SK-N-SH (cell line): ENCODE measurements around the gene DNMT3A. TPM values are rescaled to one million over a fixed set of nuclear protein-coding genes. Genes with fewer than 3 reads are reported as not detected.

ENCODE experiments used
- CTCF ChIA-PET: fragments of 300-600, 350-600 bp; formaldehyde crosslinking; extraction: SDS; loops from one replicate; lab custom pipeline; 2021; lab: Yijun Ruan, JAX
- POLR2A ChIA-PET: fragments of 350-600 bp; sonication (Branson Sonifier 250); formaldehyde crosslinking; extraction: SDS; loops from one replicate; lab custom pipeline; 2020; ENCODE audit warnings: antibody characterized with exemption, inconsistent platforms; lab: Yijun Ruan, JAX
- DNase-seq: peaks from one replicate; pipeline ENCODE4 v3.0.0; 2012
- H2AFZ ChIP-seq: fragments of 200-600 bp; sonication (generic); 2 replicates; pipeline ENCODE4 v1.8.1; 2016; ENCODE audit warnings: antibody characterized with exemption, mild to moderate bottlenecking, low read depth
- H3F3A ChIP-seq: fragments of 200-600 bp; sonication (generic); replicated peaks from 2 replicates; pipeline ENCODE3; 2016; ENCODE audit warnings: antibody characterized with exemption, mild to moderate bottlenecking; ENCODE audit not compliant: insufficient read depth
- H3K27ac ChIP-seq, 2 experiments: fragments of 200-500 bp in 1 of 2; fragments of 200-600 bp in 1 of 2; sonication (Bioruptor generic) in 1 of 2; sonication (generic), shearing (Covaris generic) in 1 of 2; 2 replicates each; pipeline versions ENCODE4 v1.5.1 to v1.6.1; 2014 to 2016; ENCODE audit warnings: low read depth in 2 of 2, inconsistent platforms in 1 of 2, low read length in 1 of 2, mild to moderate bottlenecking in 1 of 2, mixed read lengths in 1 of 2
- H3K27me3 ChIP-seq: fragments of 200-600 bp; sonication (generic), shearing (Covaris generic); 2 replicates; pipeline ENCODE4 v1.6.1; 2016; ENCODE audit warnings: mixed run types; ENCODE audit not compliant: insufficient read depth
- H3K36me3 ChIP-seq, 2 experiments: fragments of 200-500 bp in 1 of 2; fragments of 200-600 bp in 1 of 2; sonication (Bioruptor generic) in 1 of 2; sonication (generic) in 1 of 2; replicated peaks in 1 of 2; 2 replicates each; pipeline versions ENCODE3 to v1.5.1; 2014 to 2016; ENCODE audit warnings: low read length in 1 of 2, mild to moderate bottlenecking in 1 of 2; ENCODE audit not compliant: insufficient read depth in 2 of 2, control insufficient read depth in 1 of 2
- H3K4me1 ChIP-seq, 2 experiments: fragments of 200-500 bp in 1 of 2; fragments of 200-600 bp in 1 of 2; sonication (Bioruptor generic) in 1 of 2; sonication (generic), shearing (Covaris generic) in 1 of 2; 2 replicates each; pipeline versions ENCODE4 v1.5.1 to v1.6.1; 2014 to 2016; ENCODE audit warnings: low read depth in 1 of 2, low read length in 1 of 2, mixed run types in 1 of 2; ENCODE audit not compliant: insufficient read depth in 2 of 2, control insufficient read depth in 1 of 2
- H3K4me2 ChIP-seq: fragments of 200-600 bp; sonication (generic), shearing (Covaris generic); 2 replicates; pipeline ENCODE4 v1.6.1; 2017; ENCODE audit warnings: mixed run types
- H3K4me3 ChIP-seq, 2 experiments: fragments of 200-500 bp in 1 of 2; fragments of 200-600 bp in 1 of 2; sonication (Bioruptor generic) in 1 of 2; sonication (generic), shearing (Covaris generic) in 1 of 2; 2 replicates each; pipeline versions ENCODE4 v1.5.1 to v1.8.1; 2014 to 2016; ENCODE audit warnings: low read depth in 2 of 2, inconsistent platforms in 1 of 2, low read length in 1 of 2, mild to moderate bottlenecking in 1 of 2, mixed read lengths in 1 of 2, moderate library complexity in 1 of 2
- H3K79me2 ChIP-seq: fragments of 200-600 bp; sonication (generic); 2 replicates; pipeline ENCODE4 v1.8.1; 2017; ENCODE audit warnings: mild to moderate bottlenecking; ENCODE audit not compliant: insufficient read depth
- H3K9ac ChIP-seq: fragments of 200-600 bp; sonication (generic); 2 replicates; pipeline ENCODE4 v1.6.1; 2017; ENCODE audit warnings: mixed run types
- H3K9me2 ChIP-seq: fragments of 200-600 bp; sonication (generic); 2 replicates; pipeline ENCODE4 v1.6.1; 2017; ENCODE audit warnings: mixed run types
- H3K9me3 ChIP-seq: fragments of 200-600 bp; sonication (generic); 2 replicates; pipeline ENCODE4 v1.6.1; 2017; ENCODE audit warnings: mixed run types, mild to moderate bottlenecking, moderate library complexity
- H4K20me1 ChIP-seq: fragments of 200-600 bp; sonication (generic); 2 replicates; pipeline ENCODE4 v1.6.1; 2017; ENCODE audit warnings: mild to moderate bottlenecking, mixed run types; ENCODE audit not compliant: insufficient read depth
- CHD2 ChIP-seq: fragments of 150-350 bp; IDR thresholded peaks from 2 replicates; pipeline ENCODE4 v1.6.1; 2018; ENCODE audit warnings: low read length; ENCODE audit not compliant: partially characterized antibody
- CTCF ChIP-seq: fragments of 200-600 bp; sonication (generic); IDR thresholded peaks from 2 replicates; pipeline ENCODE4 v1.6.1; 2017; ENCODE audit warnings: antibody characterized with exemption, mild to moderate bottlenecking, moderate library complexity
- ELF1 ChIP-seq: IDR thresholded peaks from 2 replicates; pipeline ENCODE4 v1.4.0; 2012
- EZH2phosphoT487 ChIP-seq: fragments of 200-600 bp; sonication (generic); IDR thresholded peaks from 2 replicates; pipeline ENCODE4 v1.6.1; 2017; ENCODE audit warnings: low read depth, mixed run types, mild to moderate bottlenecking, antibody characterized with exemption, moderate library complexity, borderline replicate concordance
- FOXM1 ChIP-seq: IDR thresholded peaks from 2 replicates; pipeline ENCODE4 v1.4.0; 2012; ENCODE audit warnings: low read depth, mild to moderate bottlenecking
- GABPA ChIP-seq: IDR thresholded peaks from 2 replicates; pipeline ENCODE4 v1.4.0; 2012; ENCODE audit warnings: low read depth, mild to moderate bottlenecking
- GATA2 ChIP-seq: sonication (generic); formaldehyde crosslinking; IDR thresholded peaks from 2 replicates; pipeline ENCODE4 v1.5.0; 2020; ENCODE audit warnings: mild to moderate bottlenecking, missing genetic modification reagents
- JUND ChIP-seq: IDR thresholded peaks from 2 replicates; pipeline ENCODE4 v1.4.0; 2012
- MEF2A ChIP-seq: IDR thresholded peaks from 2 replicates; pipeline ENCODE4 v1.4.0; 2012; ENCODE audit warnings: low read depth, borderline replicate concordance
- NFIC ChIP-seq: IDR thresholded peaks from 2 replicates; pipeline ENCODE4 v1.4.0; 2012; ENCODE audit warnings: borderline replicate concordance
- PBX3 ChIP-seq: IDR thresholded peaks from 2 replicates; pipeline ENCODE4; 2012
- RAD21 ChIP-seq: IDR thresholded peaks from 2 replicates; pipeline ENCODE4 v1.6.1; 2012; ENCODE audit warnings: mild to moderate bottlenecking, low read length
- RCOR1 ChIP-seq: fragments of 150-350 bp; IDR thresholded peaks from 2 replicates; pipeline ENCODE4 v1.6.1; 2017; ENCODE audit warnings: antibody characterized with exemption, low read length
- RFX5 ChIP-seq: IDR thresholded peaks from 2 replicates; pipeline ENCODE4 v1.6.1; 2012; ENCODE audit warnings: mild to moderate bottlenecking, improper control_type of control experiment, low read length
- RXRA ChIP-seq: IDR thresholded peaks from 2 replicates; pipeline ENCODE4 v1.4.0; 2012; ENCODE audit warnings: low read depth, mild to moderate bottlenecking, borderline replicate concordance
- SIN3A ChIP-seq: IDR thresholded peaks from 2 replicates; pipeline ENCODE4 v1.6.1; 2012; ENCODE audit warnings: low read depth, mild to moderate bottlenecking, low read length, moderate library complexity, borderline replicate concordance
- TAF1 ChIP-seq: IDR thresholded peaks from 2 replicates; pipeline ENCODE4 v1.6.1; 2012; ENCODE audit warnings: low read depth, mild to moderate bottlenecking, low read length, moderate library complexity, borderline replicate concordance
- USF1 ChIP-seq: IDR thresholded peaks from 2 replicates; pipeline ENCODE4 v1.4.0; 2012; ENCODE audit warnings: low read depth, borderline replicate concordance
- ZBTB33 ChIP-seq: IDR thresholded peaks from 2 replicates; pipeline ENCODE4 v1.4.0; 2012; ENCODE audit warnings: low read depth, borderline replicate concordance
- WGBS: methylation state at CpG from one replicate; pipeline ENCODE4 v1.1.6; 2017; ENCODE audit warnings: low lambda C conversion rate; 5-methylcytosine and 5-hydroxymethylcytosine counted together
- polyA plus RNA-seq, 3 experiments: library from polyadenylated mRNA; depleted of rRNA; stranded (reverse); fragments of >200 nt; gene quantifications; 2 replicates each; pipeline ENCODE4 v1.2.3, GENCODE V29; 2012

Gene DNMT3A
- polyA plus RNA-seq, 1 of the 3 experiments (the other 2 are of a cell fraction), result 5.6 TPM

- Histone ChIP-seq H3F3A (peaks cover 3% of the 10 kb centered on the region), H3K9me2 (no peaks in the 10 kb centered on the region), H3K4me3 (no peak overlapping the region), H3K27me3 (no peaks in the 10 kb centered on the region), H3K4me2 (no peak overlapping the region), H2AFZ (no peak overlapping the region), H3K9me3 (no peaks in the 10 kb centered on the region), H4K20me1 (no peaks in the 10 kb centered on the region), H3K4me1 (peaks cover 0 to 15% of the 10 kb centered on the region in 2 experiments; a peak in 2 of 4 replicates), H3K27ac (peak overlapping the region in 1 of 2 experiments; percentile 23; a peak in 1 of 4 replicates), H3K36me3 (peaks cover 0 to 32% of the 10 kb centered on the region in 2 experiments), H3K9ac (no peak overlapping the region), H3K79me2 (no peaks in the 10 kb centered on the region)
- POLR2A ChIA-PET, result no interaction called here
- CTCF ChIA-PET, result interaction anchor here (0.8 to 2.5 kb wide), 5 partner anchors 10 to 310 kb away, joined by 3 to 15 read pairs (median 3); no protein-coding TSS in a partner anchor
- TF ChIP-seq PBX3 (no peak), JUND (no peak), USF1 (no peak)
- DNase-seq, result no peak
- 66% methylated on average over 4 of the region's 6 CpGs for WGBS
Measured at GRCh38 chr2:25275575-25275965, 66.2 kb downstream of the DNMT3A start.

GRCh38 chr2:25274868-25275574, 66.7 kb downstream of the DNMT3A start:
- Histone ChIP-seq H3K27me3 (no peaks in the 10 kb centered on the region), H3K4me1 (peaks cover 0 to 11% of the 10 kb centered on the region in 2 experiments; a peak in 2 of 4 replicates), H3K4me3 (no peak overlapping the region), H3K9me3 (no peaks in the 10 kb centered on the region), H3K9me2 (no peaks in the 10 kb centered on the region), H3K27ac (peak overlapping the region in 1 of 2 experiments; percentile 23; a peak in 1 of 4 replicates), H2AFZ (no peak overlapping the region), H4K20me1 (no peaks in the 10 kb centered on the region), H3K4me2 (no peak overlapping the region), H3K36me3 (peaks cover 0 to 31% of the 10 kb centered on the region in 2 experiments), H3K79me2 (no peaks in the 10 kb centered on the region), H3K9ac (no peak overlapping the region)
- CTCF ChIA-PET, result interaction anchor here (1.4 kb wide), 1 partner anchor 87 kb away, joined by 3 read pairs; no protein-coding TSS in a partner anchor
- POLR2A ChIA-PET, result no interaction called here
- DNase-seq, result no peak
- no peak for TF ChIP-seq CTCF
- TF ChIP-seq RXRA, result no peak
- no peak for TF ChIP-seq RFX5
- no peak for TF ChIP-seq GATA2
- no peak for TF ChIP-seq USF1
- TF ChIP-seq RAD21, result no peak
- TF ChIP-seq EZH2phosphoT487, result no peak
- no peak for TF ChIP-seq JUND
- TF ChIP-seq NFIC, result no peak
- TF ChIP-seq GABPA, result no peak
- TF ChIP-seq RCOR1, result no peak
- TF ChIP-seq ELF1, result no peak
- no peak for TF ChIP-seq MEF2A
- no peak for TF ChIP-seq PBX3
- no peak for TF ChIP-seq FOXM1
- no peak for TF ChIP-seq ZBTB33
- TF ChIP-seq TAF1, result no peak
- TF ChIP-seq CHD2, result no peak
- TF ChIP-seq SIN3A, result no peak
- TF ChIP-seq, all 33 proteins: peak for 0
- peaks cover 3% of the 10 kb centered on the region for H3F3A ChIP-seq
- 96% methylated on average over 26 of the region's 27 CpGs for WGBS
